ENCODE measurements around the gene LRIT2.
A peak's percentile ranks its signal among the peaks of the same experiment; 100 is the strongest.
"Not testable (repeated sequence)": the region's sequence is repeated elsewhere in the genome, so short reads cannot be mapped to it uniquely, and the experiment has no call there.

LRIT2 gene

DNA sequence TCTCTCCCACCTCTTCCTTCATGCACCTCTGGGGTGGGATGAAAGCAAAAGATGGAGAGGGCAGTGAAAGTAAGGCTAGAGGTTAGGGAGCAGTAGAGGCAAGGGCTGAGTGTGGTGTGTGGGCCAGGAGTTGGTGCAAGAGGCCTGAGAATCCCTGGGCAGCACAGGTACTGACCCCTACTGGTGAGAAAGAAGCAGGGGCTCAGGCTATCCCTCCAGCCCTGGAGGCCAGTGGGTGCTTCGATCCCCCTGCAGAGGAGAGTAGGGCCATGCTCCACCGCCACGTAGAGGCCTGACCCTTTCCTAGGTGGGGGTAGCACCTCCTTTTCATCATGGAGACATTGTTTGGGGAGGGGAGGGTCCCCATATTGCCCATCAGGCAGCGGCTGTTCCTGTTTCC lies 21.2 kb downstream of the LRIT2 start:
- DNase-seq = no peak

GRCh38 chr10:84202349-84202748 lies 23.0 kb downstream of the LRIT2 start:
- no peak for DNase-seq

DNA sequence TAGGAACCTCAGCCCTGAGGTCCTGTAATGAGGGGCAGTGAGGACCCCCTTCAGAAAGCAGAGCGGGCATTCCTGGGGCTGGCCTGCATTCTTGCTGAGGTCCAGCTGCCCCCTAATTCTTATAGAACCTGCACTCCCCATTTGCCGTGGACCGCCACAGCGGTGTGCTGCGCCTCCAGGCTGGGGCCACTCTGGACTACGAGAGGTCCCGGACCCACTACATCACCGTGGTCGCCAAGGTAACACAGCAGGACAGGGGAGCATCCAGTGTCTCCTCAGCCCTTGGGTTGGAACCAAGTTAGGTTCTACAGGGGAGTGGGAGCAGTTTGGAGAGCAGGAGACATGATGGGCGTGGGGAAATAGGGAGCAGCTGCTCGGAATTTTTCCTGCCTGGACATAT lies 23.7 kb downstream of the LRIT2 start:
- no peak for DNase-seq

DNA sequence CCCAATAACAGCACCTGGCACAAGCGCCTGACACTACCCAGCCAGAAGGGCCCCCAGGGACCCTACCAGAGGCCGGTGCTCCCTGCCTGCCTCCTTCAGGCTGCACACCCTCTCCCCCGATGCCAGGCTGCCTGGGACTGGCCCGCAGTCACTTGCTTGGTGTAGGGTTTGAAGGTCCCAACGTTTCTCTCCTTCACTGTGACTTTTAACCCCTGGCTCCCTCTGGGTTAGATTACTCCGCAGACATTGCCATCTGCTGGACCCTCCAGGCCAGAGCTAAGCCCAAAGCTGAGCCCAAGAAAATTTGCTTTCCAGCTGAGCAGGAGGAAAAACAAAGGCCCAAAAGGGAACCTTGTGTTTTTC lies 24.1 kb downstream of the LRIT2 start:
- no peak for DNase-seq

DNA sequence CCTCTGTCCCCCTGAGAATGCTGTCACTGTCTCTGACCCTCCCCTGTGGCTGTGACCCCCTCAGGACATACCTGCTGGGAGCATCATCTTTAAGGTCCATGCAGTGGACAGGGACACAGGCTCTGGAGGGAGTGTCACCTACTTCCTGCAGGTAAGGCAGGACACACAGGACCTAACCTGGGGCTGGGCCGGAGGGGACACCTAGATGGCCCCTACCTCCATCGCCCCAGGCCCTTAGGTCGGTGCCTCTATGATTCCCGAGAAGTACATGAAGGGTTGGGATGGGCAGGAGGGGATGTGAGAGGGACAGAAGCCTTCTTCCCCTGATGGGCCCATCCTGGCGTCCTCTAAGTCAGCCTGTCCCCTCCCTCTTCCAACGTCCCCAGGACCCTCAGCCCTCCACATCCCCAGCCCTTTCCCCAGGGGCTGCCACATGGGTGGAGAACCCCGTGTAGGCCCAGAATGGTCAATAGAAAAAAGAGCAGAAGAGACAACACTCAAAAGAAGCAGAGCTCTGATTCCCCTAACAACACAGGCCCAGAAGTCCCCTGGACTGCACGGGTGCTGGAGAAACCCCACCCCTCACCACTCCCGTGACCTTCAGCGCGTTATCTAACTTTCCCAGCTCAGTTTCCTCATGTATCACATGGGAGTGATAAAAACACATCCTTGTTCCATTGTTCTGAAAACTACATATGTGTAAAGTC lies 24.7 kb downstream of the LRIT2 start:
- DNase-seq = no peak

DNA sequence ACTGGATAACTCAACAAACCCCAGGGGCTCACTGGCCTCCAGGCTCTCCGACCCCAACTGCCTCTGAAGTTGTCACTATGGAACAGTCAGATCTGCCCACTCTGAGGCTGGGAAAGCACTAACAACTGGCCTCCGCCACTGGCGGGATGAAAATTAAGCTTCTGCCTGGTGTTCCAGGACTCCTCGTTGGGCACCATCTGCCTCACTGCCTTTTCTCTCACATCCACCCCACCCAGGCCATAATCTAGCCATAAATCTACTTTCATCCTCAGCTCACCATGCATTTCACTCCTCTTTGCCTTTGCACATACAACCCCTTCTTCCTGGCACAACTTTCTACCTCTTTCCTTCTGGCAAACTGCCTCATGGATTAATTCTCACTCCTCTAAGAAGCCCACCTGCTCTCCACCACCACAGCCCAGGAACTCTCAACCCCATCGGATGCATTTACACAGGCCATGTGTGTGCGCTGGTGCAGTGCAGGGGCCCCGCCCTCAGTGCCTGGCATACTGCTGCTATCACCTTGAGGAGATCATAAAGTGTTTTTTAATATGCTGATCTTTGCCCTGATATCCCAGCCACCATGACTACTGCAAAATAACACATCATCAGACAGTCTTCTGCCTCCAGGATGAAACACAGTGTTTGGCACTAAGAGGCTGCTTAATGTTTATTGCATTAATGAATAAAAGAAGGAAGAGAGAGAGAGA lies 27.0 kb downstream of the LRIT2 start:
- no peak for DNase-seq

GRCh38 chr10:84197643-84198042 lies 27.7 kb downstream of the LRIT2 start:
- DNase-seq = no peak

- no peak for DNase-seq
Measured at GRCh38 chr10:84196941-84197340, 28.4 kb downstream of the LRIT2 start.

DNA sequence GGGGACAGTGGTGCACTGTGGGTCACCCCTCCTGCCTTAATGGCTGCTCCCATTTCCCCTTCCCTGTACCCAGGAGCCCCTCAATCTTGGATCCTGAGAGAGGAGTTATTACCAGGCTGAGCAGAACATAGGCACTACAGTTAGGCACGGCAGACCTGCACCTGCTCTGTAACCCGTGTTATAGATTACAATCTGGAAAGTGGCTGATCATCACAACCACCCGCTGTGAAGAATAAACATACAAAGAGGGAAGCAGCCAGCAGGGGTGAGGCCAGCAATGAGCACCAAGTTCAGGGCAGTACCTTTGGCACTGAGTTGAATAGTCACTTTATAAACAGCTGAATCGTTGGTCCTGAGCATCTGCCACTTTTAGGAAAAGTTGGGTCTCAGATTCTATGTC lies 29.3 kb downstream of the LRIT2 start:
- DNase-seq = peak; percentile 58

- no peak for DNase-seq
Measured at GRCh38 chr10:84195044-84195830, 30.1 kb downstream of the LRIT2 start.

- peak; percentile 36 for DNase-seq
Measured at GRCh38 chr10:84194424-84195043, 30.8 kb downstream of the LRIT2 start, which contains the start of gene CDHR1. TSS of gene CDHR1 (plus strand) at chr10:84194537. CDS start at chr10:84194761, 224 bp downstream.

DNA sequence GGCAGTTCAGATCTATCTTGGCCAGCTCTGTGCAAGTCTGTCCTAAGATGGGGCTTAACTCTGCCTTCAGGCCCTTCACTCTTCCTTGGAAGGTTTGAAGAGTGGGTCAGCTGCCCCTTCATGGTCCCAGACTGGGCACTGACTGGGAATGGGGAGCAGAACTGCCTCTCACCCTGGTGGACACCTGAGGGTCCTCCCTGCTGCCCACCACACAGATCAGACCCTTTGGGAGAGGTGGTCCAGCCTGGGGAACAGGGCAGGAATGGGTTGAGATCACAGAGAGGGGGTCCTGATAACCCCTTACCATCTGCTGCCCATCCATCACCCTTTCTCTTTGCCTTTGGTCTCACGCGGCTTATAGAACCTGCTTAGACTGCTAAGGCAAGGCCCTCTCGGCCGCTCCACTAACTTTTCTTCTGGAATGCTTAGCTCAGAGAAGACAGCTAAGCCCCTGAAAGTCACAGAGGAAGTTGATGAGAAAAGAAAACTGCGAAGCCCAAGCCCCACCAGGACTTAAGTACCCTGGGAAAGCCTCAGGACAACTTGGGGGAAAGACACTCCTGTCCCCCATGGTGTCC lies 31.4 kb downstream of the LRIT2 start:
- no peak for DNase-seq

- DNase-seq = no peak
Measured at GRCh38 chr10:84193327-84193726, 32.0 kb downstream of the LRIT2 start.

DNA sequence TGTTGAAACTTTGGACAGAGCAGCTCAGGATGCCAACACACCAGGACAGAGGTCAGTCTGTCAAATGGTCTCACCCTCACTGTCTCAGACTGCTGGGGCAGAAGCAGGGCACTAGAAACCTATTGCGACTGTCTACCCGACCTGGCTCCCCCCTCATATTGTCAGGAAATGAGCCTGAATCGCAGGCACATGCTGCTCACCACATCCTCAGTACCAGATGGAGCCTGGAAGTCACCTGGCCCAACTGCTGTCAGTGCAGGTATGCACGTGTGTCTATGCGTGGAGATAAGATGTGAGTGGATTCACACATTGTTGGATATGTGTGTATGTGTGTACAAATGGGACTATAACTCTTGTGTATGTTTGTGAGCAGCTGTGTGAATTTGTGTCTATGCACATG lies 34.2 kb downstream of the LRIT2 start:
- no peak for DNase-seq

- DNase-seq = no peak
Measured at GRCh38 chr10:84190621-84191020, 34.7 kb downstream of the LRIT2 start.

GRCh38 chr10:84188815-84189214 lies 36.5 kb downstream of the LRIT2 start:
- DNase-seq = no peak

- DNase-seq = no peak
Measured at GRCh38 chr10:84185526-84186175, 39.7 kb downstream of the LRIT2 start.

GRCh38 chr10:84184517-84184916 lies 40.8 kb downstream of the LRIT2 start:
- no peak for DNase-seq

DNA sequence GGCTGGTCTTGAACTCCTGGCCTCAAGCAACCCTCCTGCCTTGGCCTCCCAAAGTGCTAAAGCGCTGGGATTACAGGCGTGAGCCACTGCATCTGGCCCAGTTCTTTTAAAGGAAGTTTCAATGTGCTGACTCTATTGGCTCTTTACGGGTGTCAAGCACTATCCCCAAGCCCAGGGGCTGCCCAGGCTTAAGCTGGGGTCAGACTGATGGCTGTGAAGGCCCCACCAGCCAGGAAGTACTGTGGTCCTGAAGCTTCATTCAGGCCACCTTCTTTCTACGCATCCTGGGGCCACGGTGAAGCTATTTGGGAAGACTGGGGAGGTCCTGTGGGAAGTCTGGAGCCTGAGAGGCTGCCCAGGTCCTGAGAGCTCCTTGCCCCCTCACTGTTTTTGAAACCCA lies 43.7 kb downstream of the LRIT2 start:
- no peak for DNase-seq

- not testable (repeated sequence) for DNase-seq
Measured at GRCh38 chr10:84180386-84180785, 45.0 kb downstream of the LRIT2 start.

- DNase-seq = peak; percentile 71
Measured at GRCh38 chr10:84179059-84179710, 46.2 kb downstream of the LRIT2 start.

DNA sequence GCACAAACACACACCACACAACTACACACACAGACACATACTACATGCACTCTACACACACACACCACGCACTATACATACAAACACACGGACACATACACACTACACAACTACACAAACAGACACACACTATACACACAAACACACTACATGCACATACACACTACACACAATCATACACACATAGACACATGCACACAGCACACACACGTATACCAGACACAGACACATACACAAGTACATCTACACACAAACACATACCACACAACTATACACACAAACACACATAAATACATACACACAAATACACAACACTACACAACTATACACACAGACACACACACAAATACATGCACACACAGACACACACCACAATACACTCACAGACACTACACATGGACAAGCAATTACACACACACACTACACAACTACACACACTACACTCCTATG lies 47.2 kb downstream of the LRIT2 start:
- no peak for DNase-seq
